ENCODE results near the gene CEP135. TPM values are rescaled to one million over a fixed set of nuclear protein-coding genes. Genes with fewer than 3 reads are reported as not detected.

CEP135 gene
- polyA plus RNA-seq, 3 donors: 4.0 to 5.1 (median 4.6) TPM

- no peak overlapping the region for H3K4me3 Mint-ChIP-seq
- no peak for DNase-seq
- no peaks in the 10 kb centered on the region for H3K27me3 ChIP-seq (ENCODE audit: control insufficient read depth in 2 of 2, insufficient read depth in 2 of 2, low read length in 2 of 2)
- 53% methylated on average over 3 of the region's 4 CpGs for WGBS (ENCODE audit: insufficient coverage)
- no peak overlapping the region for H2AFZ ChIP-seq (ENCODE audit: insufficient read depth, low read depth, low read length, poor library complexity, severe bottlenecking)
- no peak overlapping the region for H3K9ac ChIP-seq (ENCODE audit: insufficient read depth, low read length, poor library complexity, severe bottlenecking)
- peaks cover 3 to 12% (median 8%) of the 10 kb centered on the region in 7 donors for H3K9me3 Mint-ChIP-seq
- intact Hi-C loops (cut with micrococcal nuclease): no loop called here
- H3K9me3 ChIP-seq (replicated peaks in 1 of 2; ENCODE audit: control insufficient read depth in 1 of 2, insufficient read depth in 1 of 2, low read length in 2 of 2): no peaks in the 10 kb centered on the region
- no peaks in the 10 kb centered on the region for H3K4me1 ChIP-seq (ENCODE audit: control insufficient read depth in 1 of 2, insufficient read depth in 2 of 2, low read length in 2 of 2)
- no peaks in the 10 kb centered on the region for H3K79me2 ChIP-seq (ENCODE audit: insufficient read depth, low read length)
- H3K4me3 ChIP-seq (replicated peaks in 1 of 3; ENCODE audit: low read depth in 2 of 3, low read length in 3 of 3): no peak overlapping the region
- H4K20me1 ChIP-seq (ENCODE audit: insufficient read depth, low read length): no peaks in the 10 kb centered on the region
- no peak overlapping the region for H3K27ac Mint-ChIP-seq
- no peak for TF ChIP-seq CTCF (IDR thresholded peaks at IDR 0.05)
- H3K27me3 Mint-ChIP-seq (ENCODE audit: low read depth in 3 of 3): peaks cover 0 to 2% (median 1%) of the 10 kb centered on the region in 3 donors
- no peak overlapping the region for H3K4me2 ChIP-seq (replicated peaks; ENCODE audit: extremely low read depth, low read length, poor library complexity, severe bottlenecking)
- H3K27ac ChIP-seq (ENCODE audit: low read depth in 1 of 2, low read length in 2 of 2): no peak overlapping the region
- no peaks in the 10 kb centered on the region for H3K36me3 ChIP-seq (replicated peaks in 1 of 2; ENCODE audit: control insufficient read depth in 1 of 2, insufficient read depth in 2 of 2, low read length in 2 of 2)
- no peaks in the 10 kb centered on the region for H3K4me1 Mint-ChIP-seq
- H3K36me3 Mint-ChIP-seq: no peaks in the 10 kb centered on the region
These were observed 131.6 kb downstream of the CEP135 start for GRCh38 chr4:56080384-56080783.

GRCh38 chr4:56082829-56083228 is 134.1 kb downstream of the CEP135 start:
- Mint-ChIP-seq H3K4me3 (no peak overlapping the region), H3K9me3 (peaks cover 0 to 6% (median under 1%) of the 10 kb centered on the region in 7 donors), H3K36me3 (no peaks in the 10 kb centered on the region), H3K27me3 (ENCODE audit: low read depth in 3 of 3) (peaks cover 0 to 2% (median 1%) of the 10 kb centered on the region in 3 donors), H3K27ac (peak overlapping the region in 1 of 7 donors; percentile 58), H3K4me1 (no peaks in the 10 kb centered on the region)
- TF ChIP-seq CTCF (IDR thresholded peaks at IDR 0.05): no peak
- no peaks in the 10 kb centered on the region for H3K9me3 ChIP-seq (replicated peaks in 1 of 2; ENCODE audit: control insufficient read depth in 1 of 2, insufficient read depth in 1 of 2, low read length in 2 of 2)
- no peak for DNase-seq
- no peaks in the 10 kb centered on the region for H3K79me2 ChIP-seq (ENCODE audit: insufficient read depth, low read length)
- no peak overlapping the region for H3K27ac ChIP-seq (ENCODE audit: low read depth in 1 of 2, low read length in 2 of 2)
- no peaks in the 10 kb centered on the region for H3K27me3 ChIP-seq (ENCODE audit: control insufficient read depth in 2 of 2, insufficient read depth in 2 of 2, low read length in 2 of 2)
- H3K9ac ChIP-seq (ENCODE audit: insufficient read depth, low read length, poor library complexity, severe bottlenecking): no peak overlapping the region
- intact Hi-C loops (cut with micrococcal nuclease): no loop called here
- no peaks in the 10 kb centered on the region for H3K36me3 ChIP-seq (replicated peaks in 1 of 2; ENCODE audit: control insufficient read depth in 1 of 2, insufficient read depth in 2 of 2, low read length in 2 of 2)
- no peak overlapping the region for H3K4me2 ChIP-seq (replicated peaks; ENCODE audit: extremely low read depth, low read length, poor library complexity, severe bottlenecking)
- no peak overlapping the region for H2AFZ ChIP-seq (ENCODE audit: insufficient read depth, low read depth, low read length, poor library complexity, severe bottlenecking)
- H3K4me1 ChIP-seq (ENCODE audit: control insufficient read depth in 1 of 2, insufficient read depth in 2 of 2, low read length in 2 of 2): no peaks in the 10 kb centered on the region
- no peak overlapping the region for H3K4me3 ChIP-seq (replicated peaks in 1 of 3; ENCODE audit: low read depth in 2 of 3, low read length in 3 of 3)
- no peaks in the 10 kb centered on the region for H4K20me1 ChIP-seq (ENCODE audit: insufficient read depth, low read length)

Other genes starting within 250 kb of the CEP135 start
- not detected for gene EXOC1L, start 129.2 kb upstream of the CEP135 start, polyA plus RNA-seq
- gene EXOC1, start 95.3 kb upstream of the CEP135 start, polyA plus RNA-seq: 10 to 100 TPM; 13.7 to 22.9 (median 21.2) TPM